GM19452 (cell line): ENCODE results near the gene CEP83.
"Not testable (repeated sequence)": the region's sequence is repeated elsewhere in the genome, so short reads cannot be mapped to it uniquely, and the experiment has no call there.

Experiments
- ATAC-seq: cut with Tn5 transposase; IDR thresholded peaks from one replicate; pipeline ENCODE4 v1.9.1; 2021; ENCODE audit not compliant: unreplicated experiment

The CEP83 gene, protein sequence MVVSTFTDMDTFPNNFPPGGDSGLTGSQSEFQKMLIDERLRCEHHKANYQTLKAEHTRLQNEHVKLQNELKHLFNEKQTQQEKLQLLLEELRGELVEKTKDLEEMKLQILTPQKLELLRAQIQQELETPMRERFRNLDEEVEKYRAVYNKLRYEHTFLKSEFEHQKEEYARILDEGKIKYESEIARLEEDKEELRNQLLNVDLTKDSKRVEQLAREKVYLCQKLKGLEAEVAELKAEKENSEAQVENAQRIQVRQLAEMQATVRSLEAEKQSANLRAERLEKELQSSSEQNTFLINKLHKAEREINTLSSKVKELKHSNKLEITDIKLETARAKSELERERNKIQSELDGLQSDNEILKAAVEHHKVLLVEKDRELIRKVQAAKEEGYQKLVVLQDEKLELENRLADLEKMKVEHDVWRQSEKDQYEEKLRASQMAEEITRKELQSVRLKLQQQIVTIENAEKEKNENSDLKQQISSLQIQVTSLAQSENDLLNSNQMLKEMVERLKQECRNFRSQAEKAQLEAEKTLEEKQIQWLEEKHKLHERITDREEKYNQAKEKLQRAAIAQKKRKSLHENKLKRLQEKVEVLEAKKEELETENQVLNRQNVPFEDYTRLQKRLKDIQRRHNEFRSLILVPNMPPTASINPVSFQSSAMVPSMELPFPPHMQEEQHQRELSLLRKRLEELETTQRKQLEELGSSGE

DNA sequence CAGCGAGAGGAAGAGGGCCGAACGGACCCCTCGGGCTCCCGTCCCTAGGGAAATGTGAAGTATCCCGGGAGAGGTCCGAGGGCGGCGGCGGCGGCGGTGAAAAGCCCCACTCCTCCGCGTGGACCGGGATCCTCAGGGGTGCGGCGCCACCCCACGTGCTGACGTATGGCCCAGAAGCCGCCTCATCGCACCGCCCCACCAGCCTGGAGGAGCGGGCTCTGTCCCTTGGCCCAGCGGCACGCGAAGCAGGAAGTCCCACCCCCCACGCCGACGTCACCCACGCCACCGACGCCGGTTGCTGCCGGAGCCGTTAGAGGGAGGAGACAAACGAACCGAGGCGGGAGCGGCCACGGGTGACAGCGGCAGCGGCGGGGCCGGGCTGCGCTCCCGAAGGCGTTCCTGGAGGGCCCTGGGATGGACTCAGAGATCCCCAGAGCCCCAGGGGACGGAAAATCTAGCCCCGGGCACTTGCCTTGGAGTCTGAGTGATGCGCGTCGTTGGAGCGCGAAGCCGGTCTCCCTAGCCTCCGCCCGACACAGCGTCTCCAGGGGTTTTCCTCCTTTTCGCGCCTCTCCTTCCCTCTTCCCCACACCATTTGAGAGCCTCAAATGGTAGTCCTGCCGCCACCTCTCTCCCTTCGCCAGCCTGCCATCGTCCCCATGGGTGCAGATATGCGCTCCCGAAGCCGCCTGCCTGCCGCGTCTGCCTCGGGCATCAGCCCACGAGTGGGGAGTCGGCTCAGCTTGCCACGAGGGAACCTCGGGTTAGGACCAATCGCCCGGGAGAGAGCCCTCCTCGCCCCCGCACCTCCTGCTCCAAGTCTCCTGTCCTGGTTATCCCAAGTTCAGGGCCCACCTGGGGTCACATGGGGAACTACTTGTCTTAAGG lies at the start of gene CEP83:
Gene CEP83 (minus strand): TSS at position 140 of the 888 bp plus-strand sequence. CDS start 47,377 bp downstream, outside the sequence.
- peak; percentile 96 for ATAC-seq

DNA sequence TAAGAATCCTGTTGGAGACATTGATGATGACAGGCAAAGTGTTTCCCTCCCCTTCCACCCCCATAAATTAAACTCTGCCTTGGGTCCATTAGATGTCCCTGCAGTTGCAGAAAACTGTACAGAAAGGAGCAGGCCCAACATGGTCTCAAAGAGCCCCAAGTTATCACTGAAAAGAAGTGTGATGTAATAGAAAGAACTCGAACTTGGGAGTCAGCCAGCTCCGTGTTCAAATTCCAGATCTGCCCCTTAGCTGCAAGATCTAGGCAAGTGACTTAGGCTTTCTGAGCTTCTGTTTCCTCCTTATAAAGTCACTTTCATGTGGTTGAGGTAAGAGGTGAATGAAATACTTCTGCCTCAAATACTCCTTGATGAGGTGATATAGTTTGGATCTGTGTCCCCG lies 49.6 kb upstream of the CEP83 start:
- no peak for ATAC-seq

DNA sequence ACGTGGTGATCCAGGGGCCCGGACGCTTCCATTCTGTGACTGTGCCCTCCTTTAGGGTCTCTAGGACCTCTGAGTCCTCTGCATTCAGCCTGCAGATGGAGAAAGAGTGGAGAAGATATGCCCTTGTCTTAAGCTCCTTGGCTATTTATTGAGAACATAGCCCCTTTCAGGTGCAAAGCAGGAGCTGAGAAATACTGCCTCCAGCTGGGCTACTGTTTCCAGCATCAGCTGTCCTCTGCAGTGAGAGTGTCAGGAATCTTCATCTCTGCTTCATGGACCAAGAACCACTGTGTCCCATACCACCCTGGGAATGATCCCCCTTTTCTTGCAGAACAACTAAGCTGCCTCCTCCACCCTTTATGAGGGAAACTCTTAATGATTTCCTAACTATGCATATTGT lies 47.8 kb upstream of the CEP83 start:
- ATAC-seq: no peak

DNA sequence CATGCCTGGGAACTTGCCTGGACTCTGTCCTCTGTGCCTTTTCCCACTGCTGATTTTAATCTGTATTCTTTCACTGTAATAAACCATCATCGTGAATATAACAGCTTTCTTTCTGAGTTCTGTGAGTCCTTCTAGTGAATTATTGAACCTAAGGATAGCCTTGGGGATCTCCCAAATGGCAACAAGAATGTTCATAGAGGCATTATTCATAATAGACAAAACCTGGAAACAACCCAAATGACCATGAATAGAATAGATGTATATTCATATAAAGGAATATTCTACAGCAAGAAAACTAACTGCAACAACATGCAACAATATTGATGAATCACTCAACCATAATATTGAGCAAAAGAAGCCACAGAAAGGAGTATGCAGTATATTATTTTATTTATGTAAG lies 44.7 kb upstream of the CEP83 start:
- ATAC-seq: no peak

- no peak for ATAC-seq
Measured at GRCh38 chr12:94503619-94504018, 44.0 kb upstream of the CEP83 start.

GRCh38 chr12:94500831-94501567 lies 41.3 kb upstream of the CEP83 start:
- ATAC-seq: no peak

DNA sequence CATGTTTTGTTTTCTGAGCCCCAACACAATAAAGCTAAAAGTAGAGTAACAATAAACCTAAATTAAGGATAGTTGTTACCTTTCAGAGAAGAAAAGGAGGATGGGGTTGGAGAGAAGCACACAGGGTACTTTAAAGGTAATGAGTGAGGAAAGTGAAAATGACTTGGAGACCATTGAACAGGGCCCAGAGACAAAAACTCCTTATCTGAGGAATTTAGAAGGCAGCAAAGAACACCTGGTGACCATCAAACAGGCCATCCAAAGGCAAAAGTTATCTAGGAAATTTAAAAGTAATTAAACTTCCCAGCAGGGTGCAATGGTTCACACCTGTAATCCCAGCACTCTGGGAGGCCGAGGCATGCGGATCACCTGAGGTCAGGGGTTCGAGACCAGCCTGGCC lies 39.0 kb upstream of the CEP83 start:
- no peak for ATAC-seq

DNA sequence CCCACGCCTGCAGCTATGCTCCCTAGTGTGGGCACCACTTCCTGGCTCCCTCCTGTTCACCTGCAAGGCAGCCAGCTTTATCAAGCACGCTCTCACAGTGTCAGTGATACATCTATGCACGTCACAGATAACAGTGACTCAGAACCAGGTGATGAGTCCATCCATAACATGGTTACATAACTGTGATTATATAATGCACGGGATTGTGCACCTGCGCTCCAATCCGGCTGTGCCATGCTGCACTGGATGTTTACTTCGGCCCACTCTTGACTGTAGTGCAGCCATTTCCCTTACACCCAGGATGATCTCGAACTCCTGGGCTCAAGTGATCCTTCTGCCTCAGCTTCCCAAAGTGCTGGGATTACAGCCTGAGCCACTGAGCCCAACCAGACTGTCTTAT lies 38.4 kb upstream of the CEP83 start:
- no peak for ATAC-seq

DNA sequence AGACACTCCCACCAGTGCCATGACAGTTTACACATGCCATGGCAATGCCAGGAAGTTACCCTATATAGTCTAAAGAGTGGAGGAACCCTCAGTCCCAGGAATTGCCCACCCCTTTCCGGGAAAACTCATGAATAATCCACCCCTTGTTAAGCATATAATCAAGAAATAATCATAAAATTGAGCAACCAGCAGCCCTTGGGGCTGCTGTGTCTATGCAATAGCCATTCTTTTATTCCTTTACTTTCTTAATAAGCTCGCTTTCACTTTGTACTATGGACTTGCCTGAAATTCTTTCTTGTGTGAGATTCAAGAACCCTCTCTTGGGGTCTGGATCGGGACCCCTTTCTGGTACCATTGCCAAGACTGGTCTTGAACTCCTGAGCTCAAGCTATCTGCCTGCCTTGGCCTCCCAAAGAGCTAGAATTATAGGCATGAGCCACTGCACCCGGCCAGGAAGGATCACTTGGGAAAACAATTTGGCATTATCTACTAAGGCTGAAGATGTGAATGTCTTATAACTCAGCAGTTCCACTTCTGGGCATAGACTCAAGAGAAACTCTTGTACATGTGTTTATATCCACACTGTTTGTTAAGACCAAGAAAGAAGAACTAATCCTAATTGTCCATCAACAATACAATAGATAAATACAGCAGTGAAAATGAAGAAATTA lies 35.9 kb upstream of the CEP83 start:
- ATAC-seq: no peak

DNA sequence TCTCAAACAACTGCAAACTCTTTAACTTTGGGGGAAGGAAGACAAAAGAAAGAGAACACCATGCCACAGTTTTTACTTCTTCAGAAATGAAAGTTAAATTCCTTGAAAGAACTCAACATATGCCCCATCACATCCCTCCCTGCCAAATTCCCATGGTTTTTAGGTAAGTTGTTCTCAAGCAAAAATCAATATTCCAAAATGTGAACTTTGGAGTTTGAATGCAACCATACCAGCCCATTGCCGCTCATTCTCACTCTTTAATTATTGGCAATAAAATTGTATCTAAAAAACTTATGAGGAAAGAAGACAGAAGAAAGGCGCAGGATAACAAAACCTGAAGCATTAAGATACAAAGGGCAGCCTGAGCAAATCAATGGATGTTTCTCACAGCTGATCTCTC lies 31.8 kb upstream of the CEP83 start:
- ATAC-seq: no peak

- peak; percentile 97 for ATAC-seq
Measured at GRCh38 chr12:94488463-94488862, 28.8 kb upstream of the CEP83 start.

DNA sequence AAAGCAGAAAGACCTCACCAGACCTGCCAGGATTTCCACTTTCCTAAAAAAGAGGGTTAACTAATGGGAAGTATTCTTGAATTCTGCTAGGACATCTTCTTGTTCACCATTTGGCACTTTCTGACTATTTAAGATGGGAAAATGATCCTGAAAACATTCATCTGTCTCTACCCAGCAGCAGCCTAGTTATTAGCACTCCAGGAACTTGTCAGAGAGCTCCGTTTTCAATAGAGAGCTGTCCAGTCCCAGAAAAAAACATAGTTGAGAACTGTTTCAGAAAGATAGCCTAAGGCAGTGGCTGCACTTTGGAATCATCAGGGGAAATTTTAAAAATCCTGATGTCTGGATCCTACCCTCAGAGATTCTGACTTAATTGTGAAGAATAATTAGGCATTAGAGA lies 22.1 kb upstream of the CEP83 start:
- no peak for ATAC-seq

GRCh38 chr12:94469522-94469921 lies 9.9 kb upstream of the CEP83 start:
- no peak for ATAC-seq

DNA sequence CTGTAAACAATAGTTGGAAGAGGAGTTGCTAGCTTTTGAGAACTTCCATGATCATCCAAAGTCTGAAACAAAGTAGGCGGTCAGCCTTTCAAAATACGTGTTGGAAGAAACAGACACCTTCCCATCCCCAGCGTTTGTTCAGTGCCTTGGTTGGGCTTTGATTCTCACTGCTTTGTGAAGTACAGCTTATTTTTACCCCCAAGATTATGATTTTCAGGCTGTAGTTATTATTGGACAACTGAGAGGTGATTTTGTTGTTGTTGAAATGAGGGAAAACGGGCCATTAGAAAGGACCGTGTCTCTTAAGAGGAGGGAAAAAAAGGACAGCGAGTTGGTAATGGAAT lies 921 bp upstream of the CEP83 start:
- no peak for ATAC-seq

DNA sequence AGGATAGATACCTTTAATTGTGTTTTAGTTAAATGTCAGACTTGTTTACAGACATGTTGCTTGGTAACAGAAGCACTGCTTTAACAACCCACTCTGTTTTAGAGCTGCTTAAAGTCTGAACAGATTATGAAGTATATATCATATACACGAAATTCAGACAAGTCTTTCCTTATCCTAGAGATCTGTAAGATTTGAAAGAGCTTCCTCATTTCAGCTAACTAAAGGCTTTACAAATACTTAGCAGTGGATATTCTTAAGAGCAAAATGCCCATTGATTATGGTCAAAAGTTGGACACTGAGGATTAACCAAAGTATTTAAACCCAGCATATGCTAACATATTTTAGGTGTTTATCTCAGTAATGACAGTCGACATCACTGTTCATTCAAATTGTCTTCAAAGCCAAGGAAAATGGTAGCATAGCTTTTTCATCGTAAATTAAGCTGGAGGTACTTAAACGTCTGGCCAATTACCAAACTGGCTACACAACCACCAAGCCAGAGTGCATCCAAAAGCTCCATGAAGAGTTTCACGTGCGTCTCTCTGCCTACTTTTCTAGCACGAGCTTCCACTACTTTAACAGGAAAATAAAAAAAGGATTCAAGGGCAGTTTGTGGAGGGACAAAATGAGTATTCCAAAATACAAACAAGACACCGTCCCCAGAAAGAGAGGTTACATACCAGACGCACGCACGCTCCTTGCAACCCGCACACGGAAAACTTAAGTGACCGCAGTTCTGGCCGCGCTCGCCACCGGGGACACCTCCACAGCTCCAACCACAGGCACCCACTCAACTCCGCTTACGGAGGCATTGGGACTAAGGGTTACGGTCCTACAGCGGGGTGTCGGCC lies 565 bp downstream of the CEP83 start:
- ATAC-seq: peak; percentile 35

GRCh38 chr12:94457311-94457710 lies 2.4 kb downstream of the CEP83 start:
- ATAC-seq: no peak

GRCh38 chr12:94454318-94454717 lies 5.3 kb downstream of the CEP83 start:
- ATAC-seq: not testable (repeated sequence)

- no peak for ATAC-seq
Measured at GRCh38 chr12:94445662-94446061, 14.0 kb downstream of the CEP83 start.

DNA sequence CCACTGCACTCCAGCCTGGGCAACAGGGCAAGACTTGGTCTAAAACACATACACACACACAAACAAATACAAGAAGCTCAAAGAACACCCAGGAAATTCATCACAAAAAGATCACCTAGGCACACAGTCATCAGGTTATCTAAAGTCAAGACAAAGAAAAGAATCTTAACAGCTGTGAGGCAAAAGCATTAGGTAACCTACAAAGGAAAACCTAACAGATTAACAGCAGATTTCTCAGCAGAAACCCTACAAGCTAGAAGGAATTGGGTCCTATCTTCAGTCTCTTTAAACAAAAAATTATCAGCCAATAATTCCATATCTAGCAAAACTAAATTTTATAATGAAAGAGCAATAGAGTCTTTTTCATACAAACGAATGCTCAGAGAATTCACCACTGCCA lies 22.4 kb downstream of the CEP83 start:
- ATAC-seq: no peak
